EH (cell line): ENCODE data around the gene PLA2G6.
A peak's percentile ranks its signal among the peaks of the same experiment; 100 is the strongest.
"Not testable (repeated sequence)": the region's sequence is repeated elsewhere in the genome, so short reads cannot be mapped to it uniquely, and the experiment has no call there.

ENCODE experiments used
- DNase-seq: peaks from one replicate; pipeline ENCODE4 v3.0.0-alpha.2; 2015; ENCODE audit warnings: low read depth

The PLA2G6 gene

GRCh38 chr22:38191731-38192474 is 10.3 kb upstream of the PLA2G6 start:
- DNase-seq = no peak

GRCh38 chr22:38191055-38191454 is 9.4 kb upstream of the PLA2G6 start:
- no peak for DNase-seq

- DNase-seq = no peak
Observed at GRCh38 chr22:38190581-38190980, 9.0 kb upstream of the PLA2G6 start.

GRCh38 chr22:38189104-38189503 is 7.5 kb upstream of the PLA2G6 start:
- DNase-seq = no peak

- no peak for DNase-seq
Observed at GRCh38 chr22:38187413-38188212, 6.0 kb upstream of the PLA2G6 start.

GRCh38 chr22:38186429-38186828 is 4.8 kb upstream of the PLA2G6 start:
- DNase-seq = peak; percentile 69

- no peak for DNase-seq
Observed at GRCh38 chr22:38184788-38185187, 3.2 kb upstream of the PLA2G6 start.

GRCh38 chr22:38180841-38181452 is 683 bp downstream of the PLA2G6 start:
- peak; percentile 27 for DNase-seq

- DNase-seq = not testable (repeated sequence)
Observed at GRCh38 chr22:38178605-38178937, 3.1 kb downstream of the PLA2G6 start.

GRCh38 chr22:38177926-38178604 is 3.6 kb downstream of the PLA2G6 start:
- DNase-seq = peak; percentile 95

- not testable (repeated sequence) for DNase-seq
Observed at GRCh38 chr22:38177571-38177925, 4.1 kb downstream of the PLA2G6 start.

GRCh38 chr22:38177044-38177443 is 4.6 kb downstream of the PLA2G6 start:
- DNase-seq = no peak

GRCh38 chr22:38176170-38176741 is 5.4 kb downstream of the PLA2G6 start:
- peak; percentile 98 for DNase-seq

- DNase-seq = no peak
Observed at GRCh38 chr22:38175206-38176118, 6.2 kb downstream of the PLA2G6 start.

- DNase-seq = no peak
Observed at GRCh38 chr22:38174626-38175025, 7.0 kb downstream of the PLA2G6 start.

GRCh38 chr22:38173641-38173906 is 8.1 kb downstream of the PLA2G6 start:
- no peak for DNase-seq

GRCh38 chr22:38172832-38173640 is 8.6 kb downstream of the PLA2G6 start:
- DNase-seq = peak; percentile 36

GRCh38 chr22:38171927-38172831 is 9.5 kb downstream of the PLA2G6 start:
- DNase-seq = peak; percentile 6

GRCh38 chr22:38170469-38170868 is 11.2 kb downstream of the PLA2G6 start:
- DNase-seq = no peak
